HL-60 (cell line): Measurements from ENCODE around the gene STX18.

Experiments used
- DNase-seq, 2 experiments: peaks; one replicate each; pipeline ENCODE4 v3.0.0-alpha.2; 2010 to 2020; ENCODE audit warnings: low read depth in 1 of 2, low spot score in 1 of 2
- H3K27ac ChIP-seq: fragments of 250-450 bp; sonication (Bioruptor Pico); replicated peaks from 2 replicates; pipeline ENCODE4 v1.5.1; 2020; ENCODE audit warnings: mild to moderate bottlenecking, moderate library complexity
- H3K27me3 ChIP-seq: fragments of 250-450 bp; sonication (Bioruptor Pico); 2 replicates; pipeline ENCODE4 v1.5.1; 2021; ENCODE audit warnings: mild to moderate bottlenecking, moderate library complexity; ENCODE audit not compliant: insufficient read depth, poor library complexity, severe bottlenecking
- H3K4me3 ChIP-seq: replicated peaks from 2 replicates; pipeline ENCODE4 v1.5.1; 2011; ENCODE audit warnings: mild to moderate bottlenecking, control low read depth, low read length; ENCODE audit not compliant: insufficient read depth
- GABPA ChIP-seq: IDR thresholded peaks from 2 replicates; pipeline ENCODE4 v1.6.1; 2012; ENCODE audit warnings: low read depth
- POLR2AphosphoS5 ChIP-seq: IDR thresholded peaks from 2 replicates; pipeline ENCODE4 v1.6.1; 2012; ENCODE audit warnings: low read depth
- SPI1 ChIP-seq: IDR thresholded peaks from 2 replicates; pipeline ENCODE4 v1.6.1; 2012; ENCODE audit warnings: low read depth, mild to moderate bottlenecking, borderline replicate concordance
- TF ChIP-seq, protein P1 (sequence below): IDR thresholded peaks from 2 replicates; pipeline ENCODE4 v1.6.1; 2012; ENCODE audit warnings: low read depth; ENCODE audit not compliant: insufficient replicate concordance
- TF ChIP-seq, protein P2 (sequence below): IDR thresholded peaks from one replicate; pipeline ENCODE4 v1.5.1; 2011; ENCODE audit warnings: low read length, control low read depth, inconsistent platforms; ENCODE audit not compliant: insufficient read depth

Gene STX18

DNA sequence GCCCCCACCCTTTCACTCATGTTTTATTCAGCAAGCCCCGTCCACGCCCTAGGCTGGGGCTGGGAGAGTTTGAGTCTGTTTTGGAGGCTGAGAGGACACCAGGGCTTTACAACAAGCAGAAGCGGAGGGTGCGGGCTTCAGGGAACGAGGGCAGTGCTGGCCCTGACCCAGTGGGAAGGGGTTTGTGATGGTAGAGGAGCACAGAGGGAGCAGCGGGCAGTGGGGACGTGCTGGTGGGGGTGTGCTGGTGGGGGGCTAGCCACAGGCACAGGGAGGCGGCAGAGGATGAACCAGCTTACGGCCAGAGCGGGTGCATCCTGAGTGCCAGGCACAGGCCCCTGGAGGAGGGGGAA, 128.5 kb downstream of the STX18 start:
- DNase-seq = no peak
- no peak overlapping the region for H3K4me3 ChIP-seq

DNA sequence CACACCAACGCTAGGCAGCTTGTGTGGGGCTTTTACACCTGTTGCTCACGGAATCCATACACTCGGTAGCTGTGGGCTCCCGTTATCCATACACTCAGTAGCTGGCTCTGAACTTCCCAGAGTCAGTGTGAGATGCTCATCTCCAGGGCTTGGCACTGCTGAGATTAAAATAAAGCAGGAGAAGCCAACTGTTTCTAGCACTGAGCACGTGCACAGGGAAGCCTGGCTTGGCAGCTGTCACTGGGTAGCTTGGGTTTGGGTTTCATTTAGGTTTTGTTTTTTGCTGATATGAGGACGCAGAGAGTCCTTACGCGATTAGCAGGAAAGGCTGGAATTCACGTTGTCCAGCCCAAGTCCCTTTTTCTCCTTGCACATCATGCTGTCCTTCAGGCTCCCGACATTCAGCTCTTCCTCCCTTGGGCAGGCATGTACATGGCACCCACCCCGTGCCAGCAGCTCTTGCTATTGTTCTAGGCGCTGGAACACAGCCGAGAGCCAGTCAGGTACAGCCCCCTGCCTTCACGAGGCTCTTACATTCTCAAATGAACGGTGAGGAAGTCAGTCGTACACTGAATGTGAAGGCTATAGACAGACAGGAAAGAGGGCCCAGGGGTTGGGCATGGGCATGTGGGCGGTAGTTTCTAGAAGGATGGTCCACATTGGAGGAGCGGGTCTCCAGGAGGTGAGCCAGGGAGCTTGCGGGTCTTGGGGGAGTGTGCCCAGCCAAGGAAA, 129.0 kb downstream of the STX18 start:
- H3K4me3 ChIP-seq = no peak overlapping the region
- TF ChIP-seq, protein P1, sequence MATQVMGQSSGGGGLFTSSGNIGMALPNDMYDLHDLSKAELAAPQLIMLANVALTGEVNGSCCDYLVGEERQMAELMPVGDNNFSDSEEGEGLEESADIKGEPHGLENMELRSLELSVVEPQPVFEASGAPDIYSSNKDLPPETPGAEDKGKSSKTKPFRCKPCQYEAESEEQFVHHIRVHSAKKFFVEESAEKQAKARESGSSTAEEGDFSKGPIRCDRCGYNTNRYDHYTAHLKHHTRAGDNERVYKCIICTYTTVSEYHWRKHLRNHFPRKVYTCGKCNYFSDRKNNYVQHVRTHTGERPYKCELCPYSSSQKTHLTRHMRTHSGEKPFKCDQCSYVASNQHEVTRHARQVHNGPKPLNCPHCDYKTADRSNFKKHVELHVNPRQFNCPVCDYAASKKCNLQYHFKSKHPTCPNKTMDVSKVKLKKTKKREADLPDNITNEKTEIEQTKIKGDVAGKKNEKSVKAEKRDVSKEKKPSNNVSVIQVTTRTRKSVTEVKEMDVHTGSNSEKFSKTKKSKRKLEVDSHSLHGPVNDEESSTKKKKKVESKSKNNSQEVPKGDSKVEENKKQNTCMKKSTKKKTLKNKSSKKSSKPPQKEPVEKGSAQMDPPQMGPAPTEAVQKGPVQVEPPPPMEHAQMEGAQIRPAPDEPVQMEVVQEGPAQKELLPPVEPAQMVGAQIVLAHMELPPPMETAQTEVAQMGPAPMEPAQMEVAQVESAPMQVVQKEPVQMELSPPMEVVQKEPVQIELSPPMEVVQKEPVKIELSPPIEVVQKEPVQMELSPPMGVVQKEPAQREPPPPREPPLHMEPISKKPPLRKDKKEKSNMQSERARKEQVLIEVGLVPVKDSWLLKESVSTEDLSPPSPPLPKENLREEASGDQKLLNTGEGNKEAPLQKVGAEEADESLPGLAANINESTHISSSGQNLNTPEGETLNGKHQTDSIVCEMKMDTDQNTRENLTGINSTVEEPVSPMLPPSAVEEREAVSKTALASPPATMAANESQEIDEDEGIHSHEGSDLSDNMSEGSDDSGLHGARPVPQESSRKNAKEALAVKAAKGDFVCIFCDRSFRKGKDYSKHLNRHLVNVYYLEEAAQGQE = no peak
- TF ChIP-seq GABPA (no peak), SPI1 (no peak), POLR2AphosphoS5 (no peak)
- TF ChIP-seq, protein P2, sequence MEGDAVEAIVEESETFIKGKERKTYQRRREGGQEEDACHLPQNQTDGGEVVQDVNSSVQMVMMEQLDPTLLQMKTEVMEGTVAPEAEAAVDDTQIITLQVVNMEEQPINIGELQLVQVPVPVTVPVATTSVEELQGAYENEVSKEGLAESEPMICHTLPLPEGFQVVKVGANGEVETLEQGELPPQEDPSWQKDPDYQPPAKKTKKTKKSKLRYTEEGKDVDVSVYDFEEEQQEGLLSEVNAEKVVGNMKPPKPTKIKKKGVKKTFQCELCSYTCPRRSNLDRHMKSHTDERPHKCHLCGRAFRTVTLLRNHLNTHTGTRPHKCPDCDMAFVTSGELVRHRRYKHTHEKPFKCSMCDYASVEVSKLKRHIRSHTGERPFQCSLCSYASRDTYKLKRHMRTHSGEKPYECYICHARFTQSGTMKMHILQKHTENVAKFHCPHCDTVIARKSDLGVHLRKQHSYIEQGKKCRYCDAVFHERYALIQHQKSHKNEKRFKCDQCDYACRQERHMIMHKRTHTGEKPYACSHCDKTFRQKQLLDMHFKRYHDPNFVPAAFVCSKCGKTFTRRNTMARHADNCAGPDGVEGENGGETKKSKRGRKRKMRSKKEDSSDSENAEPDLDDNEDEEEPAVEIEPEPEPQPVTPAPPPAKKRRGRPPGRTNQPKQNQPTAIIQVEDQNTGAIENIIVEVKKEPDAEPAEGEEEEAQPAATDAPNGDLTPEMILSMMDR = no peak
- DNase-seq = no peak
- H3K27me3 ChIP-seq = no peaks in the 10 kb centered on the region
- no peak overlapping the region for H3K27ac ChIP-seq

More for the DNA sequence above, 128.5 kb downstream of the STX18 start:
- TF ChIP-seq, protein P2 = no peak
- TF ChIP-seq GABPA (no peak), POLR2AphosphoS5 (no peak), SPI1 (no peak)
- TF ChIP-seq, protein P1 = no peak
- Histone ChIP-seq H3K27ac (no peak overlapping the region), H3K27me3 (no peaks in the 10 kb centered on the region)

DNA sequence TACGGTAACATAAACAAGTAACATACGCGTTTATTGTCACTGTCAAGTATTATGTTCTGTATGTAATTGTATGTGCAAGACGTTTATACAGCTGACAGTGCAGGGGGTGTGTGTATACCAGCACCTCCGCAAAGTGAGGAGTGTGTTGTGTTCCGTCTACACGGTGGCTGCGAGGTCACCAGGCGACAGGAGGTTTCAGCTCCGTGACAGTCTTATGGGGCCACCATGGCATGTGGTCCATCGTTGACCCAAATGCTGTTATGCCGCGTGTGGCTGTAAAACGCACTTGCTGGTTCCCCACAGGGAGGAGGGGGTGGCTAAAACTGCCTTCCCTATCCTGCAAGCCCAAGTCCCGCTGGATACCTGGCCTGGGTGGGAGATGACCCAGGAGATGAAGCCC, 129.9 kb downstream of the STX18 start:
- TF ChIP-seq SPI1 = no peak
- TF ChIP-seq GABPA = no peak
- TF ChIP-seq, protein P2 = no peak
- no peak for TF ChIP-seq POLR2AphosphoS5
- TF ChIP-seq, protein P1 = no peak
- Histone ChIP-seq H3K27me3 (no peaks in the 10 kb centered on the region), H3K27ac (no peak overlapping the region), H3K4me3 (no peak overlapping the region)
- no peak for DNase-seq
